Epithelial cell of proximal tubule (primary cell): ENCODE measurements around the gene ACOT12. TPM values are rescaled to one million over a fixed set of nuclear protein-coding genes. Genes with fewer than 3 reads are reported as not detected.
A peak's percentile ranks its signal among the peaks of the same experiment; 100 is the strongest.

ENCODE experiments used
- DNase-seq: peaks from one replicate; pipeline ENCODE4 v3.0.0-alpha.2; 2011; ENCODE audit warnings: low read depth
- H3K4me3 ChIP-seq: 2 replicates; pipeline ENCODE4 v1.5.1; 2011; ENCODE audit warnings: low read depth, mild to moderate bottlenecking, low read length
- CTCF ChIP-seq: conservative IDR thresholded peaks from 2 replicates; pipeline ENCODE4 v1.5.1; 2012; ENCODE audit warnings: low read depth, mild to moderate bottlenecking, low read length
- total RNA-seq: library from RNA; depleted of rRNA; stranded (reverse); fragments of >200 nt; gene quantifications from 2 replicates; pipeline ENCODE4 v1.2.3, GENCODE V29; 2015

Gene ACOT12
- not detected in 2 replicates for total RNA-seq

- TF ChIP-seq CTCF, result no peak
- no peak for DNase-seq
- H3K4me3 ChIP-seq, result peak within 1 kb of the TSS; percentile 47
Observed at GRCh38 chr5:81393783-81394718, at the start of gene ACOT12. Gene ACOT12 (minus strand): TSS chr5:81394134. CDS start chr5:81394114, 20 bp downstream.

- H3K4me3 ChIP-seq, result no peak overlapping the region
- no peak for DNase-seq
- TF ChIP-seq CTCF, result no peak
Observed at GRCh38 chr5:81435023-81435422, 41.1 kb upstream of the ACOT12 start.

GRCh38 chr5:81429985-81430384 lies 36.1 kb upstream of the ACOT12 start:
- no peak overlapping the region for H3K4me3 ChIP-seq
- no peak for DNase-seq
- no peak for TF ChIP-seq CTCF

GRCh38 chr5:81429363-81429762 lies 35.4 kb upstream of the ACOT12 start:
- no peak overlapping the region for H3K4me3 ChIP-seq
- no peak for DNase-seq
- TF ChIP-seq CTCF, result no peak

- TF ChIP-seq CTCF, result no peak
- H3K4me3 ChIP-seq, result no peak overlapping the region
- DNase-seq, result no peak
Observed at GRCh38 chr5:81428861-81429260, 34.9 kb upstream of the ACOT12 start.

- no peak overlapping the region for H3K4me3 ChIP-seq
- no peak for TF ChIP-seq CTCF
- no peak for DNase-seq
Observed at GRCh38 chr5:81428446-81428845, 34.5 kb upstream of the ACOT12 start.

GRCh38 chr5:81427566-81427965 lies 33.6 kb upstream of the ACOT12 start:
- no peak overlapping the region for H3K4me3 ChIP-seq
- DNase-seq, result no peak
- no peak for TF ChIP-seq CTCF
